Activated CD4-positive, alpha-beta T cell treated with anti-CD3 and anti-CD28 coated beads for 1 hour (primary cell): ENCODE measurements around the gene RPS6KA2.

Source experiments
- DNase-seq: peaks from one replicate; pipeline ENCODE4 v3.0.0-alpha.2; 2020

The RPS6KA2 gene

DNA sequence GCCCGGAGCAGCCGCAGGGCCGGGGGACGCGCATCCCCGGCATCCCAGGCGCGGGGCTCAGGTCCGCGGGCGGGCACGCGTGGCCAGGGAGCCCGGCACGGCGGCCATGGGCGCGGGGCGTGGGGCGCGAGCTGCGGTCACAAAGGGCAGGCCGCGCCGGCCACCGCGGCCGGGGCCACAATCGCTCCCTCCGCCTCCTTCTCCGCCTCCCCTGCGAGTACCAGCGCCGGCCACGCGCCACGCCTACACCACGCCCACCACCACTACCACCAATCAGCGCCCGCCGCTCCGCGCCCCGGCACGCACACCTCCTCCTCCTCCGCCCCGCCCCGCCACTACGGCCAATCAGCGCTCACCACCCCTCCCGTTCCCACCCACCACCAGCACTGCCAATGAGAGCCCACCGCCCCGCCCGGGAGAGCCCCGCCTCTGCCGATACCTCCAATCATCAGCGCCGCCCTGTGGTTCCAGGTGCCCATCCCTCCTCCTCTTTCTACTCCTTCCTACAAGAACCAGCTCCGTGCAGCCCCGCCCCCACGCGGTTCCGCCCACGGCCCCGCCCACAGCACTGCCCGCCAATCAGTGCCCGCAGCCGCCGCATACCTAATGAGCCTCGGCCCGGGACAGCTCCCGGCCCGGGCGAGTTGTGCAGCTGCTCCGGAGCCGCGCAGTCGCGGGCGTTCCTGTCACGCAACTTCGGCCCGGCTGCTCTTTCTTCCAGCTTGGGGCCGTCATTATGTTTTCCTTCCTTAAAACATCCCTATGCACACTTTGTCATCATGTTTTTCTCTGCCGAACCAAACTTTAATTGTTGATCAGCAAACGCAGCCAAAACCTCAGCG, at the start of gene RPS6KA2:
Gene RPS6KA2 (minus strand): TSS at position 219 of the 842 bp plus-strand sequence. CDS start 232 bp downstream, outside the sequence.
- peak; percentile 100 for DNase-seq

- DNase-seq: no peak
These were observed 49.3 kb upstream of the RPS6KA2 start for GRCh38 chr6:166676270-166676860.

GRCh38 chr6:166675736-166676135, 48.7 kb upstream of the RPS6KA2 start:
- DNase-seq: no peak

DNA sequence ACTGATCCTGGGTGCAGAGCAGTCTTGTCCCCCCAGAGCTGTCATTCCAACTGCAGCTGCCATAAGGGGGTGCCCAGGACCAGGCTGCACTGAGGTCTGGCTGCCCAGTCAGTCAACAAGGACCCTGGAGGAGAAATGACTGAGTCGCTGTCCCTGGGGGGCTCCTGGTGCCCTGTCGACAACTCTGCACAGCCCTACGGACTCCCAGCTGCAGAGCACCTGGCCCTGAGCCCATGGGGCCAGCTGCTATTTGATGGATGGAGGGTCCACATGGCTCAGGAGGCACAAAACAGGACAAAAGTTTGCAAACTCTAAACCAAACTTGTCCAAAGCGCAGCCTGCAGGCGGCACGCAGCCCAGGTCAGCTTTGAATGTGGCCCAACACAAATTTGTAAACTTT, 46.3 kb upstream of the RPS6KA2 start:
- no peak for DNase-seq

DNA sequence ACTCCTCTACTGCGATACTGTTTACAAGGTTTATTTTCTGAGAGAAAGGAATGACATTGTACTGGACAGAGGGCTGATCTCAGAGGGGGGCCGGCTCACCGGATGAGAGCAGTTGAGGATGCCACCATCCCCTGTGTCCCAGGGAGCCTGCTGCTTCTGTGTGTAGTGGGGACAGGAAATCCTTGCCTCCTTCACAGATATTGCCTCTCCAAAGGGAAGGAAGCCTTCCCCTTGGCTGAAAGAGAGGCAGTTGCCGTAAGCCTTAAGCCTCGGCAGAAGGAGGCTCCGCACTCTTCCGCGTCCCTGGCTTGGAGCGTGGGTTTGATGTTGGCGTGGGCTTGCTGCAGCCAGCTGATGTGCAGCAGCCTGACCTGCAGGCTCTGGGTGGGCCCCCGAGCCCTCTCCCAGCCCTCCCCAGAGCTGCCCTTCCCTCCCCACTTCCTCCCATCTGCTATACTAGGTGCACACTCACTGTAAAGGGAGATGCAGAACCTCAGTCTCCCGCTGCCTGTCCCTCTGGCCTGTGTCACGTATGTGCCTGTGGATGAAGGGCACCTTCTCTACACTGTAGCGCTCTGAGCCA, 45.7 kb upstream of the RPS6KA2 start:
- no peak for DNase-seq

DNA sequence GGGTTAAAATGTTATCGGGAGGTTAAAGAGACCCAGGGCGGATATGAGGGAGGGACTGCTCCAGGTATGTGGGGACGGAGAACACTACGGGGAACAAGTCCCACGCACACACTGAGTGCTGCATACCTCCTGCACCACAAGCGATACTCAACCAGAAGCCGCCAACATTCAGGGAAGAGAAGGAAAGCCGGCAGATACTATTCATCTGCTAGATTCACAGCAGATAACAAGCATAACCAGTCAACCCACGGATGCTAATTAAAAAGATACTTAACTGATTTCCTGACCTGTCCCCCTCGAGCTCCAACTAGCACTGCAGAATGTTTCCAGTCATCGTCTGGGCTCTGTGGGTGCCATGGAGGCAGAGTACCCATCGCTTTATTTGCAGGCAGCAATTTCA, 45.1 kb upstream of the RPS6KA2 start:
- no peak for DNase-seq

GRCh38 chr6:166671434-166672081, 44.5 kb upstream of the RPS6KA2 start:
- no peak for DNase-seq

DNA sequence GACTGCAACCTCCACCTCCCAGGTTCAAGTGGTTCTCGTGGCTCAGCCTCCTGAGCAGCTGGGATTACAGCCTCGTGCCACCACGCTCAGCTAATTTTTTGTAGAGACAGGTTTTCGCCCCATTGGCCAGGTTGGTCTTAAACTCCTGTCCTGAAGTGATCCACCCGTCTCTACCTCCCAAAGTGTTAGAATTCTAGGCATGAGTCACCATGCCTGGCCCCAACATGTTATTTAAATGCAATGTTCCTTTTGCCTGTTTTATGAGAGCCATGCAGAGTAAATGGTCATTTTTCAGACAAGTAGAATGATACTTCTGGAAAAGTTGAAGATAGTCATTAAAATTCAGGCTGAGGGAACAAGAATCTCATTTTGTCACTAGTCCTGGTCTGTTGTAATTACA, 43.8 kb upstream of the RPS6KA2 start:
- no peak for DNase-seq

GRCh38 chr6:166670013-166670412, 43.0 kb upstream of the RPS6KA2 start:
- no peak for DNase-seq

GRCh38 chr6:166667796-166668610, 41.0 kb upstream of the RPS6KA2 start:
- DNase-seq: no peak

DNA sequence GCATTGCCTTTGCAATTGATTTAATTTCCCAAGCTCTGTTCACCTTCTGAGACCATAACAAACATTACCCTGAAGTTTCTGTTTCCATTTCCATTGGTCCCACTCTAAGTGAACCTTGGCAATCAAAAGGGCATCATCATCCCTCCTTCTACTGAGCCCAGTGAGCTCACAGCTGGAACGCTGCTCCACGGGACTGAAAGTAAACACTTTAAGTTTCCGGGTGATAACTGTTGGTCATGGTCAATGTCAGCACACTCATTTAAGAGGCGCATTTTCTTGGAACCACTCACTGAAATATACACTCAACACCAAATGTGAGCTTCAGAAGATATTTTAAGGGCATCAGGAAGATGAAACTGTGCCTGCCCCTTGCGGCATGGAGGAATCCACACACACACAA, 37.1 kb upstream of the RPS6KA2 start:
- DNase-seq: no peak

DNA sequence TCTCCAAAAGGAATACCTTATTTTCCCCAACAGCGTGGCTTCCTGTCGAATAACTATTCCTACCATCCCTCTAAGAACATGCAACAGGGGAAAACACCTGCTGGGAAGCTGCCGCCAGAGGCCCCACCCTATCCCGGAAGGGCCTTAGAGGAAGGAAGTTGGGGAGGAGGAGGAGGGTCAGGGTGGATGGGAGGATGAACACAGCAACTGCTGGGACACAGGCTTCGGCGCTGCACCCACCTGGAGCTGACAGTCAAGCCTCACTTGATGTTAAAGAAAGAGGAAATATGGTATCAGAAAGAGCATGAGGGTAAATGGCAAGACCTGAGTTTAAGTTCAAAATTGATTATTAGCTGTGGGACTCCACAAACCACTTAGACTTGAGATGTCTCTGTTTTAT, 36.5 kb upstream of the RPS6KA2 start:
- no peak for DNase-seq

GRCh38 chr6:166662690-166663089, 35.6 kb upstream of the RPS6KA2 start:
- DNase-seq: no peak

GRCh38 chr6:166661327-166662085, 34.5 kb upstream of the RPS6KA2 start:
- DNase-seq: no peak

DNA sequence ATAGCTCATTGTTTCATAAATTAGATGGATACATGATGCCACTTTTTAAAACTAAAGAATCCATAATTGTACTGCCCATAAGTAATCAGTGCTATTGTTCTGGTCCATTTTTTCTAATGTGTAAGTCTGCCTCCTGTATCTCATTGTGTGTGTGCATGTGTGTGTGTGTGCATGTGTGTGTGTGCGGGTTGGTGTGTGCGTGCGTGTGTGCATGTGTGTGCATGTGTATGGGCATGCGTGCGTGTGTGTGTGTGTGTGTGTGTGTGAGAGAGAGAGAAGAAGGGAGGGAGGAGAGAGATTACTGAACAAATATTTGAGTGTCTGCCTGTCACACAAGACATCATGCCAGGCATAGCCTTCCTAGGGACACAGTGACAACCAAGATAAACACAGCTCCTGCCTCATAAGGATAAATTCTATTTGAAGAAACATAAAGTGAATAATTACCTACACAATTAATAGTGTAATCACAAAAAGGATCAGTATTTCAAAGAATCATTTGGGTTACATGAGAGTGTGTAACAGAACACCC, 33.2 kb upstream of the RPS6KA2 start:
- DNase-seq: no peak

DNA sequence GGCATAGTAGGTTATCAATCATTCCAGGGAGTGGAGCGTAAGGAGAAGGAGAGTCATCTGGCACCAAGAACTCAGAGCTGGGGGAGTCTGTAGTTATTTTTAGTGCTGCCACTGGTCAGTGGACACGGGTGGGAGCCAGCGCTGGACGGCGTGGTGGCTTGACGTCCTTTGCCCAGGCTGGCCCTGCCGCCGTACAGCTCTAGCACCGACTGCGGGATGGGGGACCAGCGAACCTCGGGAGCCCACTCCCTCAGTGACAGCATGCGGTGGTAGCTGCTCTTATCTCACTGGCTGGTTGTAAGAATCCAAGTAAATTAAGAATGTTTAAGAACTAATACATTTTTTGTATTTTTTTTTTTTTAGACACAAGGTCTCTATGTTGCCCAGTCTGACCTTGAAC, 32.5 kb upstream of the RPS6KA2 start:
- DNase-seq: no peak

GRCh38 chr6:166658792-166659150, 31.7 kb upstream of the RPS6KA2 start:
- no peak for DNase-seq

GRCh38 chr6:166658115-166658791, 31.2 kb upstream of the RPS6KA2 start:
- DNase-seq: no peak

DNA sequence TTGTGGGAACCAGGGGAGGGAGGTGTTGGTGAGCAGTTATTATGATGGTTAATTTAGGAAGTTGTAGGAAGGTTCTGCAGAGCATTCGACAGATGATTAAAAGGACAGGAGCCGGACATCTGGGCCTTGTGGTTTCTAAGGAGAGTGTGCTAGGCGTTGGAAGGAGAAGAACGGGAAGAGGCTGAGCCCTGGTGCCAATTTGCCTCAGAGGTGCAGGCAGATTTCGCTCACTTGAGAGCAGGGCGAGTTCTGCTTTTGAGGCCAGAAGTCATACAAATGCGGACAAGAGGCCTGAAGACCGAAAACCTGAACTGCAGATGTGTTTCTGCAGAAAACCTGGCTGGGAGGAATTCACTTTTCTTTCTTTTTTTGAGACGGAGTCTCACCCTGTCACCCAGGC, 30.5 kb upstream of the RPS6KA2 start:
- DNase-seq: no peak

DNA sequence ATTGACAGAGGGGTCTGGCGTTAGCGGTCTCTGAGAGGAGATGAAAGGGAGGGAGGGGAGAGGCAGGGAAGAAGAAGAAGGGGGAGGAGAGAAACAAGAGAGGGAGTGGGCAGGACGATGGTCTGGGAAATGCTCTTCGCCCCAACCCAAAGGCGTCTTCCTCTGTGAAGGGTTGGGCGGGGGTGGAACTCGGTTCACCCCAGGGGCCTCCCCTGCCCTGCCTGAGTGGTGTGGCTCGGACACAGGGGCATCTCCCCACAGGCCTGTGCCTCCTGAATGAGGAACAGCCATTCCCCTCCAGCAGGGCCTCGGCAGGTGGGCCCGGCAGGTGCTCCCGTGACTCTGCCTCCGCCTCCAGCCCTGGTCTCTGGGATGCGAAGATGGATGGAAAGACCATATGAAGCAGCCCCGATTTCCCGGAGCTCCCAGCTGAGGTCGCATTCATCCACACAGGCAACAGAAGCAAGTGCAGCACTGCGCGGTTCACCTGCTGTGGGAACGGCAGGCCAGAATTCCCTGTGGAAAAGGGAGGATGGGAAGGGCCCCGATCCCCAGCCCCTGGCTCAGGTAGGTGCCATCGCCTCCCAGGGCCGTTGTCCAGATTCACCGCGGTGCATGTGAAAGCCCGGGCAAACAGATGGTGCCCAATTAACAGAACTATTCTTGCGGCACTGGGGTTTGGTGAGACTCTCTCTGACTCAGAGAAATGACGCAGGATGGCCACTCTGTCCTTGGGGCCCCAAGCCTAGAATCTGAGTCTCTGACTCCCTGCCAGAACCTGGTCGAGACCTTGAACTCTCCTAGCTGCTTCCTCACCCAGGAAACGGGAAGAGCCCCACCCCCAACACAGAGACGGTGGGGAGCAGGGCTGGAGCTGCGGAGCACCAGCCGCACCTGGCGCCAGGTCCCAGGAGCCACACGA, 29.4 kb upstream of the RPS6KA2 start:
- DNase-seq: no peak
